COR-L47 (cell line): Measurements from ENCODE around the gene SHROOM3.

Experiments
- DNase-seq: peaks from one replicate; lab custom pipeline; 2025; lab: John Stamatoyannopoulos, UW

SHROOM3 gene

DNA sequence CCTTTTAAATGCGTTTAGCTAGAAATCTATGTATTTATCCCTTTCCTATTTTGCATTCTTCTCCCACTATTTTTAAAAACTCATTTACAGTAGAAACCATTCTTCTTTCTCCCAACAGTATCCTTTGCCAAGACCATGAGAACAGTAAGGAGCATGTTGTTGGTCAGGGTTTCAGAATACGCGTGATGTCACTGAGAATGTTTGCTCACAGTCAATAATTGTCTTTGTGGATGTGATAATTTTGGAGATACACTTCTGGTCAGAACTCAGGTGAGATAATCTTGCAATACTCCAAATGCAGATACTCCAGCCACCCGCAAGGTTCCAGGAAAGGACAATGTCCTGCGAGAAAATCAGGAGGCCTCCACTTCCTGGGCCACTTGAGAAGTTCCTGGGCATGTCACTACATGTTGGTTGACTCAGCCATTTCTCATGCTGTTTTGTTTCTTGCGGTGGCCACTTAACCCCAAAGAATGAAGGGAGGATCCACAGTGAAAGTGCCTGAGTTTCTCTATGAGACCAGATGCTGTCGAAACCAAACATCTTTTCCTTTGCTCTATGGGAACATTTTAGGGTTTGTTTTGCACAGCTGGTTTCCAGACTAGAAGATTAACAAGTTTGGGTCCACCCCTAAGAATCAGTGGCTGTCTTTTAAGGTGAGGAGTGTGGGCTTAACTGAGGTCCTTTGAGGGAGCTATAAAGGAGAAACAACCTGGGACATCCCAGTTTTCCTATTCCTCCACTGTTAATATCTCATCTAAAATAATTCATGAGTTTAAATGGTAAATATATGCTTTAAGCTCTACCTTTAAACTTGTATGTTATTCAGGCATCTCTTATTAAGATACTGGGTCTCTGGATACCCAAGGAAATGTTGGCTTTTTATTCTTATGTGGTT lies 346.9 kb downstream of the SHROOM3 start:
- no peak for DNase-seq

GRCh38 chr4:76782837-76783236 lies 347.8 kb downstream of the SHROOM3 start:
- DNase-seq = no peak

GRCh38 chr4:76783836-76784235 lies 348.8 kb downstream of the SHROOM3 start:
- DNase-seq = no peak

DNA sequence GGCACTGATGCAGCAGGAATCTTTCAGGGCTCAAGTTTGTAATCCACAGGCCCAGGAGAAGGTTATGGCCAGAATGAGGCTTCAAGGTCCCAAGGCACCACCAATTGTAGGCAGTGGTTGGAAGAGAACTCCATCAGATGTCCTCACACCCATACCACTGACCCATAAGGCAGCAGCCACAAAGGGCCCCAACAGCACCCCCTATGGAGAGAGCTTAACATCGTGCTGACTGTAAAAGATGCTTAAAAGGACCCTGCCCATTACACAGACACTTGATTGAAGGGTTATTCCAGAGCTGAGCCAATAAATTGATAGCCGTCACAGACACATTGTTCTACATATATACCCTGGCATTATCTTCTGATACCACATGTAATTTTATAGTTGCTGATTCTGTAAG lies 349.2 kb downstream of the SHROOM3 start:
- no peak for DNase-seq

- DNase-seq = no peak
Measured at GRCh38 chr4:76787898-76788297, 352.9 kb downstream of the SHROOM3 start.

DNA sequence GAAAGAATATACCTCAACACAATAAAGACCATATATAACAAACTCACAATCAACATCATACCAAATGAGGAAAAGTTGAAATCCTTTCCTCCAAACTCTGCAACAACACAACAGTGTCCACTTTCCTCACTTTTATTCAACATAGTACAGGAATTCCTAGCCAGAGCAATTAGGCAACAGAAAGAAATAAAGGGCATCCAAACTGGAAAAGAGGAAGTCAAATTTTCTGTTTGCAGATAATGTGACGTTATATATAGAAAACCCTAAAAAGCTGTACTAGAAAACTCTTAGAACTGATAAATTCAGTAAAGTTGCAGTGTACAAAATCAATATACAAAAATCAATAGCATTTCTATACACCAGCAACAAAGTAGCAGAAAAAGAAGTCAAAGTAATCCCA lies 355.3 kb downstream of the SHROOM3 start:
- DNase-seq = no peak

- no peak for DNase-seq
Measured at GRCh38 chr4:76791479-76791878, 356.4 kb downstream of the SHROOM3 start.

- DNase-seq = no peak
Measured at GRCh38 chr4:76792418-76792817, 357.4 kb downstream of the SHROOM3 start.

GRCh38 chr4:76795243-76795642 lies 360.2 kb downstream of the SHROOM3 start:
- no peak for DNase-seq

DNA sequence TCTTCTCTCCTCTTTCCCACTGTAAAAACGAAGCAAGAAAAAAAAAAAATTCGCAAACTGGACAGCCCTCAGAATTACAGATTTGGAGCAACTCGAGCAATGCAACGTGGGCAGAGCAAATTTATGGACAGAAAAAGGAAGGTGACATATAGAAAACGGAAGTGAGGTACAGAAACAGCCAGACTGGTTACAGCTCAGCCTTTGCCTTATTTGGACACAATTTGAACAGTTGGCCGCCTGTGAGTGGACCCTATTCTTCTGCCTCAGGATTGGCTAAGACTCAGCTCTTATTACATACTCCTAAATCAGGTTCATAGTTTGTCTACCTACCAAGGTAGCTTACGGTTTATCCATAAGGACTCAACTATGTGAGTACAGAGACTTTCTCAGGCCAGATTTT lies 364.1 kb downstream of the SHROOM3 start:
- DNase-seq = no peak

- DNase-seq = no peak
Measured at GRCh38 chr4:76799718-76800117, 364.7 kb downstream of the SHROOM3 start.

GRCh38 chr4:76800902-76801301 lies 365.9 kb downstream of the SHROOM3 start:
- no peak for DNase-seq

GRCh38 chr4:76801621-76802235 lies 366.7 kb downstream of the SHROOM3 start:
- no peak for DNase-seq

GRCh38 chr4:76802236-76803021 lies 367.4 kb downstream of the SHROOM3 start:
- DNase-seq = no peak

GRCh38 chr4:76803522-76803921 lies 368.5 kb downstream of the SHROOM3 start:
- DNase-seq = peak; percentile 91

DNA sequence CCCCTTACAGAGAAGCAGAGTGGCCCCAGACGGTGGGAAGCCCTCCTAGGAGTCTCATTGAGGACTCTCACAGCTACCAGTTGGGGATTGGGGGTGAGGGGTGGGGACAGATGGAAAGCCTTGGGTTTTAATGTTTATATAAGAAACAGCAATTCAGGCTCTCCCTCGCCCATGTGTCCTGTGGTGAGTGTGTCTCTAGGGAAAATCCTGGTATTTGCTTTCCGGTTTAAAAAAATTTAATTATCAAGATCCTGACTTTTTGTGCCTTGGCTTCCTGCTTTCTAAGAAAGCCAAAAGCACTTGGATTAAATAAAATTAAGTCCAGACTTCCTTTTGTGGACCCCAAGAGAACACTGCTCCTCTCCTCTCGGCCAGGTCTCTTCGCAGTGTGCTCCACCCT lies 369.1 kb downstream of the SHROOM3 start:
- no peak for DNase-seq

GRCh38 chr4:76806346-76806745 lies 371.3 kb downstream of the SHROOM3 start:
- no peak for DNase-seq

DNA sequence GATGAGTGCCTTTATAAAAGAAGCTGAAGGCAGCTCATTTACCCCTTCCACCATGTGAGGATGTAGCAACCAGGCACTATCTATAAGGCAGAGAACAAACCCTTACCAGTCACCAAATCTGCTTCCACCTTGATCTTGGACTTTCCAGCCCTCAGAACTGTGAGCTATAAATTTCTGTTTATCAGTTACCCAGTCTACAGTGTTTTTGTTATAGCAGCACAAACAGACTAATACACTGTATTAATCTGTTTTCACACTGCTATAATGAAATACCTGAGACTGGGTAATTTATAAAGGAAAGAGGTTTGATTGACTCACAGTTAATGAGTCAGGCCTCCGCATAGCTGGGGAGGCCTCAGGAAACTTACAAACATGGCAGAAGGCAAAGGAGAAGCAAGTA lies 371.7 kb downstream of the SHROOM3 start:
- DNase-seq = no peak

DNA sequence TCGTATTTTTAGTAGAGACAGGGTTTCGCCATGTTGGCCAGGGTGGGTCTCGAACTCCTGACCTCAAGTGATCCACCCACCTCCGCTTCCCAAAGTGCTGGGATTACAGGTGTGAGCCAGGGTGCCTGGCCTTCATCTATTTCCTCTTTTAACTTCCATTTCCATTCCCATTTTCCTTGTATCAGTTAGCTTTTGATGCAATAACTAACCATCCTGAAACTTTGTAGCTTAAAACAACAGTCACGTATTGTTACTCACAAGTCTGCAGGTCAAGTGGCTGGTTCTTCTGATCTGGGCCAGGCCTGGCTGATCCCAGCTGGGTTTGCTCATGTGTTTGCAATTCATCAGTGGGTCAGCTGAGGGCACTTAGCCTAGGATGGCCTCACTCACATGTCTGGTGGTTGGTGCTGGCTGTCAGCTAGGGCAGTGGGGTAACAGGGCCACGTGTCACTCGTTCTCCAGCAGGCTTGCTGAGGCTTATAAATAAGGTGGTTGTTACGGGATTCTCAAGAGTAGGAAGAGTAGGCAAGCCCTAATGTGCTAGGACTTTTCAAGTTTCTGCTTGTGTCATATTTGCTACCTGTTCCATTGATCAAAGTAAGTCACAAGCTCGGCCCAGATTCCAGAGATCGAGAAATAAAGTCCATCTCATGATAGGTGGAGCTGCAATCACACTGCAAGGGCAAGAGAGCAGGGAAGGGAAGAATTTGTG lies 374.7 kb downstream of the SHROOM3 start:
- DNase-seq = no peak

- DNase-seq = no peak
Measured at GRCh38 chr4:76811604-76812412, 376.8 kb downstream of the SHROOM3 start.

DNA sequence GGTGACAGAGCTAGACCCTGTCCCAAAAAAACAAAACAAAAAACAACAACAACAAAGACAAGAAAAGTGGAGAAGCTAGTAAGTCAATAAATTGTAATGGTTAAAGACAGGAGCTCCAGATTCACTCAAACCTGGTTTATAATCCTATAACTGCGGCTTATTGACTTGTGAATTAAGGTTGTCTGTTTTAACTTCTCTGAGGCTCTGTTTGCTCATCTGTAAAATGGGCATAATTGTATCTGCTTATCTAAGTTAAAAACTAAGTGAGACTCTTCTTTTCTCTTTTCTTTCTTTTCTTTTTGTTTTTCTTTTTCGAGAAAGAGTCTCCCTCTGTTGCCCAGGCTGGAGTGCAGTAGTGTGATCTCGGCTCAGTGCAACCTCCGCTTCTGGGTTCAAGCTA lies 378.0 kb downstream of the SHROOM3 start:
- DNase-seq = no peak
